ENCODE results near the gene OMD. TPM values are rescaled to one million over a fixed set of nuclear protein-coding genes. Genes with fewer than 3 reads are reported as not detected.

Gene OMD
- total RNA-seq, 2 donors from 2014 or later: 3.6 to 6.5 TPM

DNA sequence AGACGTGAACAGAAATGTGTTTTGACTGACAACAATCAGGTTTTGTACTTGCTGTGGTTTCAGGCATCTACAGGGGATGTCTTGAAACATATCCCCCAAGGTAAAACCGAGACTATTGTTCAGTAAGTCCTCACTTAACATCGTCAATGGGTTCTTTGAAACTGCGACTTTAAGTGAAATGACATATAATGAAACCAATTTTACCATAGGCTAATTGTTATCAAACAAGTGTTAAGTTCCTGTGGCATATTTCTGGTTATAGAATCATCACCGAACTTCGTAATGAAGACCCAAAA lies 16.4 kb upstream of the OMD start:
- intact Hi-C loops (cut with DNase I): loop anchor here (2.0 kb wide), 1 partner anchor 194 kb away; no protein-coding TSS in a partner anchor
- 90% methylated on average over 6 of the region's 6 CpGs for WGBS

DNA sequence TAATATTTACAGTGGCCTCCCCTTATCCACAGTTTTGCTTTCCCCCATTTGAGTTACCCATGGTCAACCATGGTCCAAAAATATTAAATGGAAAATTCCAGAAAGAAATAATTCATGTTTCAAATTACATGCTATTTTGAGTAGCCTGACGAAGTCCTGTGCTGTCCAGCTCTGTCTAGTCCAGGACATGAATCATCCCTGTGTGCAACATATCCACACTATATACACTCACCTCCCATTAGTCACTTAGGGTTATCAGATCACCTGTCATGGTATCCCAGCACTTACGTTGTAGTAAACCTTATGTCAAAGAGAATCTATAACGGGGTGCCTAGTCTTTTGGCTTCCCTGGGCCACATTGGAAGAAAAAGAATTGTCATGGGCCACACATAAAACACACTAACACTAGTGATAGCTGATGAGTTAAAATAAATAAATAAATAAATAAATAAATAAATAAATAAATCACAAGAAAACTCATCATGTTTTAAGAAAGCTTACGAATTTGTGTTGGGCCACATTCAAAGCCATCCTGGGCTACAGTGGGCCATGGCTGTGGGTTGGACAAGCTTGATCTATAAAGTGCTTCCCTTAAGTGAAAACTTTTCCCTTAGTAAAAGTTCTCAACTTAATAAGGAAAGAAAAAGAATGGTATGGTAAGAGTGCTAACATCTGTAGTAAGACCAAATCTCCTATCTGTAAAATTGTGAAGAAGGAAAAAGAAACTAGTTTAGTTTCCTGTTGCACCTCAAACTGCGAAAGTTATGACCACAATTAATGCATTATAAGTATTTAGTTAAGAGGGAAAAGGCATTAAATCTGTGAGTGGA lies 15.9 kb upstream of the OMD start:
- no peak for DNase-seq (ENCODE audit: low spot score)
- intact Hi-C loops (cut with DNase I): loop anchor here (2.0 to 5.0 kb wide), 2 partner anchors 98 to 195 kb away; no protein-coding TSS in a partner anchor
- 77% methylated on average over 5 of the region's 5 CpGs for WGBS
- Histone ChIP-seq H3K27me3 (replicated peaks; ENCODE audit: insufficient read depth) (no peaks in the 10 kb centered on the region), H3K9me3 (no peaks in the 10 kb centered on the region), H3K4me3 (no peak overlapping the region), H3K27ac (no peak overlapping the region), H3K4me1 (replicated peaks) (no peaks in the 10 kb centered on the region), H3K36me3 (no peaks in the 10 kb centered on the region)
- TF ChIP-seq POLR2A (IDR thresholded peaks at IDR 0.05): no peak
- TF ChIP-seq POLR2AphosphoS5 (IDR thresholded peaks at IDR 0.05): no peak
- TF ChIP-seq CTCF (IDR thresholded peaks at IDR 0.05): no peak

More for the DNA sequence above, 16.4 kb upstream of the OMD start:
- Histone ChIP-seq H3K9me3 (no peaks in the 10 kb centered on the region), H3K27me3 (replicated peaks; ENCODE audit: insufficient read depth) (no peaks in the 10 kb centered on the region), H3K4me3 (no peak overlapping the region), H3K27ac (no peak overlapping the region), H3K4me1 (replicated peaks) (no peaks in the 10 kb centered on the region), H3K36me3 (no peaks in the 10 kb centered on the region)
- TF ChIP-seq POLR2AphosphoS5 (IDR thresholded peaks at IDR 0.05): no peak
- no peak for TF ChIP-seq POLR2A (IDR thresholded peaks at IDR 0.05)
- TF ChIP-seq CTCF (IDR thresholded peaks at IDR 0.05): no peak
- no peak for DNase-seq (ENCODE audit: low spot score)

GRCh38 chr9:92438900-92439526 lies 14.7 kb upstream of the OMD start:
- Histone ChIP-seq H3K27me3 (replicated peaks; ENCODE audit: insufficient read depth) (no peaks in the 10 kb centered on the region), H3K4me3 (no peak overlapping the region), H3K9me3 (no peaks in the 10 kb centered on the region), H3K36me3 (no peaks in the 10 kb centered on the region), H3K4me1 (replicated peaks) (no peaks in the 10 kb centered on the region), H3K27ac (no peak overlapping the region)
- intact Hi-C loops (cut with DNase I): loop anchor here (5.0 kb wide), 1 partner anchor 97 kb away; no protein-coding TSS in a partner anchor
- 73% methylated on average over 5 of the region's 5 CpGs for WGBS
- TF ChIP-seq POLR2AphosphoS5 (IDR thresholded peaks at IDR 0.05) (no peak), CTCF (IDR thresholded peaks at IDR 0.05) (peak in 3 of 4 experiments; percentile 22 to 44 (median 26)), POLR2A (IDR thresholded peaks at IDR 0.05) (no peak)
- no peak for DNase-seq (ENCODE audit: low spot score)

GRCh38 chr9:92435263-92435662 lies 11.0 kb upstream of the OMD start:
- no peaks in the 10 kb centered on the region for H3K27me3 ChIP-seq (replicated peaks; ENCODE audit: insufficient read depth)
- no peak for DNase-seq (ENCODE audit: low spot score)
- no peak overlapping the region for H3K27ac ChIP-seq
- no peaks in the 10 kb centered on the region for H3K36me3 ChIP-seq
- H3K4me1 ChIP-seq (replicated peaks): no peaks in the 10 kb centered on the region
- TF ChIP-seq CTCF (IDR thresholded peaks at IDR 0.05): no peak
- no peak for TF ChIP-seq POLR2A (IDR thresholded peaks at IDR 0.05)
- TF ChIP-seq POLR2AphosphoS5 (IDR thresholded peaks at IDR 0.05): no peak
- 82% methylated on average over 1 of the region's 1 CpG for WGBS
- no peak overlapping the region for H3K4me3 ChIP-seq
- intact Hi-C loops (cut with DNase I): loop anchor here (5.0 kb wide), 1 partner anchor 93 kb away; no protein-coding TSS in a partner anchor
- H3K9me3 ChIP-seq: no peaks in the 10 kb centered on the region

All from prostate gland (tissue), 2 donors.